Melanocyte of skin (primary cell): ENCODE data around the gene DUOXA1. TPM values are rescaled to one million over a fixed set of nuclear protein-coding genes. Genes with fewer than 3 reads are reported as not detected.

Source experiments
- total RNA-seq, 2 donors: library from RNA; depleted of rRNA; stranded (reverse); fragments of >200 nt; gene quantifications; 2 replicates each; pipeline ENCODE4 v1.2.3, GENCODE V29; 2012

Gene DUOXA1
- total RNA-seq, result under 1 TPM in 1 of 2 donors, not detected in 1; under 0.01 TPM

GRCh38 chr15:45129651-45130129 is at the start of gene DUOXA1, which contains the start of gene DUOX1:
TSS of gene DUOXA1 (minus strand) at chr15:45129879. CDS start at chr15:45123014, 6,865 bp downstream.
TSS of gene DUOX1 (plus strand) at chr15:45129994. CDS start at chr15:45131967, 1,973 bp downstream.

GRCh38 chr15:45114076-45114750 is 15.5 kb downstream of the DUOXA1 start, which contains the start of the genes DUOX2 and DUOXA2:
TSS of gene DUOX2 (minus strand) at chr15:45114172. CDS start at chr15:45113411, 761 bp downstream.
TSS of gene DUOXA2 (plus strand) at chr15:45114326. CDS start at chr15:45114606, 280 bp downstream.

Other genes starting within 250 kb of the DUOXA1 start
- not detected for gene TERB2, start 173.2 kb downstream of the DUOXA1 start, total RNA-seq
- gene SORD, start 106.7 kb downstream of the DUOXA1 start, total RNA-seq, result 100 to 1,000 TPM in 1 of 2 donors, 10 to 100 TPM in 1; 81.6 to 102 TPM
- under 1 TPM in 1 of 2 donors, not detected in 1; under 0.01 TPM for gene DUOX2, start 15.7 kb downstream of the DUOXA1 start, total RNA-seq
- gene DUOXA2, start 15.6 kb downstream of the DUOXA1 start, total RNA-seq, result not detected
- gene DUOX1, start 115 bp upstream of the DUOXA1 start, total RNA-seq, result under 1 TPM in 1 of 2 donors, not detected in 1; under 0.01 TPM
- 1 to 10 TPM; 3.7 to 3.8 TPM for gene SHF, start 58.1 kb upstream of the DUOXA1 start, total RNA-seq
- not detected for gene SLC28A2, start 122.4 kb upstream of the DUOXA1 start, total RNA-seq
- gene GATM, start 248.7 kb upstream of the DUOXA1 start, total RNA-seq, result 10 to 100 TPM; 20.3 to 29.6 TPM